Prostate gland (tissue), 2 donors: ENCODE data around the gene TRIP4.

Experiments used
- POLR2A ChIP-seq: fragments of 450-650 bp; IDR thresholded peaks from one replicate; pipeline ENCODE4 v1.6.1; 2016; ENCODE audit warnings: antibody characterized with exemption, mild to moderate bottlenecking
- POLR2AphosphoS5 ChIP-seq: sonication (generic); formaldehyde crosslinking; IDR thresholded peaks from one replicate; pipeline ENCODE4 v1.6.1; 2017; ENCODE audit warnings: antibody characterized with exemption
- TF ChIP-seq, protein P1 (sequence below), 4 experiments: fragments of 200-600 bp in 2 of 4; fragments of 450-650 bp in 2 of 4; sonication (generic) in 2 of 4; IDR thresholded peaks; 1 replicate in 3 of 4; 2 replicates in 1 of 4; pipeline ENCODE4 v1.5.1; 2016 to 2019; ENCODE audit warnings: antibody characterized with exemption in 4 of 4, mild to moderate bottlenecking in 2 of 4, moderate library complexity in 2 of 4

DNA sequence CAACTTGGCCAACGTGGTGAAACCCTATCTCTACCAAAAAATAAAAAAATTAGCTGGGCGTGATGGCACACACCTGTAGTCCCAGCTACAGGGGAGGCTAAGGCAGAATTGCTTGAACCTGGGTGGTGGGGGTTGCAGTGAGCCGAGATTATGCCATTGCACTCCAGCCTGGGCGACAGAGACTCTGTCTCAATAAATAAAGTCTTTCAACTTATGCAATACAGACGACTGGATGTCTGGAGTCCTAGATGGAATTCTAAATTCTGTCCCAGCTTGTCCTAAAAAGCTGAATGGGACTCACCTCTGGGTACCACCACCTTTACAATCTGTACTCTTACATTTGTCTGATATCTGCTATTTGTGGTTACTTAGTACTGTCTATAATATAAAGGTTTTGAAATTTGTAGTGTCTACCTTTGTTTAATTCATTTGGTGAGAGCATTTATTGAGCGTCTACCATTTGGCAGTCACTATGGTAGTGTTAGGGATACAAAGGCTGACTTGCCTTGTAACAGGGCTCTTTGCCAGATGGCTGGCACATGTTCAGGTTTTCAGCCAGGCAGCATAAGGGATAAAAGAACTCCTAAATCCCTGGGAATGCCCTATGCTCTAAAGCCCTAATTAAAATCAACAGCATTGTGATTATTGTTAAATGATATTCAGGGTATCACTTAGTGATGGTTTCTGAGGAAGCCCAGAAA lies 65.5 kb downstream of the TRIP4 start:
- TF ChIP-seq, protein P1, sequence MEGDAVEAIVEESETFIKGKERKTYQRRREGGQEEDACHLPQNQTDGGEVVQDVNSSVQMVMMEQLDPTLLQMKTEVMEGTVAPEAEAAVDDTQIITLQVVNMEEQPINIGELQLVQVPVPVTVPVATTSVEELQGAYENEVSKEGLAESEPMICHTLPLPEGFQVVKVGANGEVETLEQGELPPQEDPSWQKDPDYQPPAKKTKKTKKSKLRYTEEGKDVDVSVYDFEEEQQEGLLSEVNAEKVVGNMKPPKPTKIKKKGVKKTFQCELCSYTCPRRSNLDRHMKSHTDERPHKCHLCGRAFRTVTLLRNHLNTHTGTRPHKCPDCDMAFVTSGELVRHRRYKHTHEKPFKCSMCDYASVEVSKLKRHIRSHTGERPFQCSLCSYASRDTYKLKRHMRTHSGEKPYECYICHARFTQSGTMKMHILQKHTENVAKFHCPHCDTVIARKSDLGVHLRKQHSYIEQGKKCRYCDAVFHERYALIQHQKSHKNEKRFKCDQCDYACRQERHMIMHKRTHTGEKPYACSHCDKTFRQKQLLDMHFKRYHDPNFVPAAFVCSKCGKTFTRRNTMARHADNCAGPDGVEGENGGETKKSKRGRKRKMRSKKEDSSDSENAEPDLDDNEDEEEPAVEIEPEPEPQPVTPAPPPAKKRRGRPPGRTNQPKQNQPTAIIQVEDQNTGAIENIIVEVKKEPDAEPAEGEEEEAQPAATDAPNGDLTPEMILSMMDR (IDR thresholded peaks at IDR 0.05) = no peak
- TF ChIP-seq POLR2A (no peak), POLR2AphosphoS5 (no peak)
